DND-41 (cell line): ENCODE data around the gene PGM1.

Source experiments
- CTCF ChIP-seq: IDR thresholded peaks from 2 replicates; pipeline ENCODE4 v1.5.1; 2012; ENCODE audit warnings: borderline replicate concordance, low read length, moderate library complexity, mild to moderate bottlenecking; ENCODE audit not compliant: poor library complexity, severe bottlenecking; ENCODE audit errors: extremely low read depth
- EZH2 ChIP-seq: IDR thresholded peaks from 3 replicates; pipeline ENCODE4 v1.6.1; 2012; ENCODE audit warnings: borderline replicate concordance, low read depth, mild to moderate bottlenecking, moderate library complexity, low read length, inconsistent platforms; ENCODE audit not compliant: severe bottlenecking

- TF ChIP-seq CTCF (no peak), EZH2 (no peak)
These were observed 55.5 kb downstream of the PGM1 start for GRCh38 chr1:63648689-63649088.
